ES-I3 (cell line): ENCODE data around the gene SLC28A1.

Experiments
- H3K36me3 ChIP-seq: 2 replicates; pipeline ENCODE4 v1.6.1; 2013; ENCODE audit warnings: mild to moderate bottlenecking, low read length, control low read depth, moderate library complexity; ENCODE audit not compliant: insufficient read depth
- H3K4me1 ChIP-seq: 2 replicates; pipeline ENCODE4 v1.6.1; 2013; ENCODE audit warnings: mild to moderate bottlenecking, control low read depth, low read length; ENCODE audit not compliant: insufficient read depth
- H3K9ac ChIP-seq: 2 replicates; pipeline ENCODE4 v1.6.1; 2013; ENCODE audit warnings: low read depth, mild to moderate bottlenecking, low read length, moderate library complexity
- H3K9me3 ChIP-seq: 2 replicates; pipeline ENCODE4 v1.6.1; 2013; ENCODE audit warnings: mild to moderate bottlenecking, low read length, moderate library complexity; ENCODE audit not compliant: control insufficient read depth, insufficient read depth

The SLC28A1 gene

DNA sequence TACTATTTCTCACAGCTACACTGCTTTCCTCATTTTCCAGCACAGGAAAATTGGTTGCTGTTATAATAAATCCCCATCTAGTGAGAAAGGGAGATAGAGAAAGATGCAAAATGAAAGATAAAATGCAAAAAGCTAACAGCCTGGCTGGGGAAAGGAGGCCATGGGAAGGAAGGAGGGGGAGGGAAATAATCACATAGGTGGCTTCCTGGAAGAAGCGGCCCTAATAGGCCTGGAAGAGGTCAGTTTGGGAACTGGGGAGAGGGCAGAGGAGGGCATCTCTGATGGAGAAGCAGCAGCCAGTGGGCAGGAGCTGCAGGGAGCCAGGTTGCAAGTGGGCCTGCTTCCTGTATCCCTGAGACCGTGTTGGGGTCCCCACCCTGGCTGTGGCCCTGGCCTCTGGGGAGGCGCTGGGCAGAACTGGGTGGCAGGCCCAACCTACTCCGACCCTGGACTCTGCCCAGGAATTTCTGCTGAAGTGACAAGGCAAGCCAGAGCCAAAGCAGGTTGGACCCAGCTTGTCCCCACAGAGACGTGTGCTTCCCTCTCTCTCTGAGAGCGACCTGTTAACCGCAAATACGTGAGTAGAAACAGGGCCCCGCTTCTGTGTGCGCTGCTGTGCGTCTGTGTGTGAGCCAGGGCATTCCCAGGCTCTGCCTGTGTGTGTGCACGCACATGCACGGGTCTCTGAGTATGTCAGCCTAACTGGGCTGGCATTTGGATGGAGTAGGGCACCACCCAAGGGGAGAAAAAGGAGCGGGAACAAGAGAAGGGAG, 1.9 kb downstream of the SLC28A1 start:
- H3K36me3 ChIP-seq, result no peaks in the 10 kb centered on the region
- no peaks in the 10 kb centered on the region for H3K9me3 ChIP-seq
- H3K4me1 ChIP-seq, result peaks cover 6% of the 10 kb centered on the region; the same call in 1 of the 2 replicates
- no peak overlapping the region for H3K9ac ChIP-seq

DNA sequence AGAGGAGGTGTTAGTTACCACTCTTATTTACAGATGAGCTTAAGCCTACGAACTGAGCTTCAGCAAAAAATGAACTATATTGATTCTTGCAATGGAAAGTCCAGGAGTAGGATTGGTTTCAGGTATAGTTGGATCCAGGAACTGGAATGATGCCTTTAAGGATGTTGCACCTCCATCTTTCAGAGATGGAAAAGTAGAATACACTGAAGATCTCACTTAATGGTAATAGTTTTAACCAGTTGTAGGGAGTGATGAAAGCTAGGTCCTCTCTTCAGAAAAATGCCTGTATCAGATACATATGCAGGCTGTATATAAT, 2.5 kb downstream of the SLC28A1 start:
- Histone ChIP-seq H3K4me1 (peaks cover 6% of the 10 kb centered on the region; the same call in 1 of the 2 replicates), H3K9me3 (no peaks in the 10 kb centered on the region), H3K36me3 (no peaks in the 10 kb centered on the region), H3K9ac (no peak overlapping the region)

DNA sequence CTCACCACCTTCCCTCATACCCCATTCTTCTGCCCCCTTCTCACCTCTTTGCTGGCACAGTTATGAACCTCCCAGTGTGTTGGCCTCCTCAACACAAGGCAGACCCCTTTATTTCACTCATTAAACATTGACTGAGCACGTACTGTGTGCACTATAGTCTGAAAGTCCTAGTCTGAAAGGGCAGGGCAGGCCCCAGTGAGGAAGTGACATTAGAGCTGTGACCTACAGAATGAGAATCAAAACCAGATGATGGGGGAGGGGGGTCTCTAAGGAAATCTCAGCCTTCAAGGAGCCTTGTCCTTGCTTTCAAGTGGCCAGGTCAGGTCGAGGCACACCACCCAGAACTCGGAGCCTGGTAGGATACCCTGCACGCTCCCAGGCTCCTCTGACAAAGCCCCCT, 3.5 kb downstream of the SLC28A1 start:
- Histone ChIP-seq H3K4me1 (peaks cover 6% of the 10 kb centered on the region; the same call in 1 of the 2 replicates), H3K36me3 (no peaks in the 10 kb centered on the region), H3K9ac (no peak overlapping the region), H3K9me3 (no peaks in the 10 kb centered on the region)

DNA sequence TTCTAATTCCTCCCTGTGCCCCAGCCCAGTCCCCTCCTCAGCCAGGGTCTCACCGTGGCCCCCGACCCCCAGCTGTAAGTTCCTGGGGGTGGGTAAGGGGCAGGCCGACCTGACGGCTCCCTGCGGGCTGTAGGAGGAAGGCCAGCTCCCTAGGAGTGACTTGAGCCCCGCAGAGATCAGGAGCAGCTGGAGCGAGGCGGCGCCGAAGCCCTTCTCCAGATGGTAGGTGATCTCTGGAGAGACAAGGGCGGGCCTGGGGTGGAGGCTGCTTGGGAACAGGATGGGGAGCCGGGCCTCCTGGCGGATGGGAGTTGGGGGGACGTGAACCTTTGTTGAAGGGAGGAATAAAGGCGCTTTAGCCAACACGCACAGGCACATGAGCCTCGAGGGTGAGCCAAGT, 4.2 kb downstream of the SLC28A1 start:
- Histone ChIP-seq H3K9ac (no peak overlapping the region), H3K9me3 (no peaks in the 10 kb centered on the region), H3K4me1 (peaks cover 6% of the 10 kb centered on the region; the same call in 1 of the 2 replicates), H3K36me3 (no peaks in the 10 kb centered on the region)

DNA sequence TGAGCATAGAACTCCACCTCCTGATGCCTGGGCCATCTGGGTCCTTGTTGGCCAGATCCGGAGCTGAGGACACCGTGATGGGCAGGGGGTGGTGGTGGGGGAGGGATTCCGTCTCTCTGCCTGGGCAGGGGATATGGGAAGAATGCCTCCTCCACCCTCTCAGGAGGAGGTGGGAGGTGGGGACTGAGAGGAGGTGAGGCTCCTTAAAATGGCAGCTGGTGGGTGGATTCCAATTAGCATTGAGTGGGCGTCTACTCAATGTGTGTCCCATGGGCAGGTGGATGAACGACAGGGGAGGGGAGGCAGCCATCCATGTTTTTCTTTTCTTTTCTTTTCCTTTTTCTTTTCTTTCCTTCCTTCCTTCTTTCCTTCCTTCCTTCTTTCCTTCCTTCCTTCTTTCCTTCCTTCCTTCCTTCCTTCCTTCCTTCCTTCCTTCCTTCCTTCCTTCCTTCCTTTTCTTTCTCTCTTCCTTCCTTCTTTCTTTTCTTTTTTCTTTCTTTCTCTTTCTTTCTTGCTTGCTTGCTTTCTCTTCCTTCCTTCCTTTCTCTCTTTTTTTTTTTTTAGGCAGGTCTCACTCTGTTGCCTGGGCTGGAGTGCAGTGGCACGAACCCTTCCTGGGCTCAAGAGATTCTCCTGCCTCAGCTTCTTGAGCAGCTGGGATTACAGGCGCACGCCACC, 5.0 kb downstream of the SLC28A1 start:
- Histone ChIP-seq H3K36me3 (no peaks in the 10 kb centered on the region), H3K4me1 (peaks cover 6% of the 10 kb centered on the region; the same call in 1 of the 2 replicates), H3K9me3 (no peaks in the 10 kb centered on the region), H3K9ac (no peak overlapping the region)

DNA sequence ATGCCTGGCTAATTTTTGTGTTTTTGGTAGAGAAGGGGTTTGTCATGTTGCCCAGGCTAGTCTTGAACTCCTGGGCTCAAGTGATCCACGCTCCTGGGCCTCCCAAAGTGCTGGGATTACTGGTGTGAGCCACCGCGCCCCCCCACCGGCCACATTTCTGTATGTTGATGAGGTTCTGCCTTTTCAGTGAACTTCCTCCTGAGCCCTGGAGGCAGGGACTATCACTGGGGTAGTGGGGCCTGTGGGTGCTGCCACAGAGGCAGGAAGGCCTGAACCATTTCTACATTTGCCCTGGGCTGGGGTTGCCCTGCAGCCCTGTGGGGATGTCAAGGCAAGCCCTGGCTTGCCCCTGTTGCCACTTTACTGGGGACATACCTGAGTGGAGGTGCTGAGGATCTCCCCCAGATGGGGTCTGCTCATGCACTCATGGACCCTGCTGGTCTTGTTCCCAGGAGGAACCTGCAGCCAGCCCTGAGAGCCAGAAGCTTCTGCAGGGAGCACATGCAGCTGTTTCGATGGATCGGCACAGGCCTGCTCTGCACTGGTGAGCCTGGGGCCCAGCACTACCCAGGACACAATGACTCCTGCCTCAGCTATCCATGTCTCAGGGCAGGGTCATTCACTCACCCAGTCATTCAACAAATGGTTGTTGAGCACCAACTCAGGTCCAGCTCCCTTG, 5.7 kb downstream of the SLC28A1 start:
- no peaks in the 10 kb centered on the region for H3K9me3 ChIP-seq
- no peak overlapping the region for H3K9ac ChIP-seq
- H3K36me3 ChIP-seq, result no peaks in the 10 kb centered on the region
- H3K4me1 ChIP-seq, result peaks cover 6% of the 10 kb centered on the region; the same call in 1 of the 2 replicates

DNA sequence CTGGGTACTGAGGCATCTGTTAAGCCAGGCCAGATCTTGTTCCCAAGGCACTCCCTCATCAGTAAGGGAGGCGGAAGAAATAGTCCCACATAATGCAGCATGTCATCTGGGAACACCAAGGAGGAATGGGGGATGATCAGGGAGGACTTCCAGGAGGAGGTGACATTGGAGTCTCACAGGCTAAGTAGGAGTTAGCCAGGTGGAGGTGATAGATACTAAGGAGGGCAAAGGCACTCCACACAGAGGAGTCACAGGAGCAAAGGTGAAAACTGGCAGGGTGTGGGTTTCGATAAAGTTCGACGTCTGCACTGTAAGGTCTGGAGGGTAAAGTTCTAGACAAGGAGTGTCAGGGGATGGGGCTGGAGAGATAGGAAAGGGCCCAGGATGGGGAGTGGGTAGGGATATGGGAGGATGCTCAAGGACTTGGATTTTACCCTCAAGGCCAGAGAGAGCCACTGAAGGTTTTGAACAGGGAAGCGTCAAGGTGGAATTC, 6.3 kb downstream of the SLC28A1 start:
- no peak overlapping the region for H3K9ac ChIP-seq
- no peaks in the 10 kb centered on the region for H3K36me3 ChIP-seq
- peaks cover 6% of the 10 kb centered on the region; the same call in 1 of the 2 replicates for H3K4me1 ChIP-seq
- no peaks in the 10 kb centered on the region for H3K9me3 ChIP-seq

DNA sequence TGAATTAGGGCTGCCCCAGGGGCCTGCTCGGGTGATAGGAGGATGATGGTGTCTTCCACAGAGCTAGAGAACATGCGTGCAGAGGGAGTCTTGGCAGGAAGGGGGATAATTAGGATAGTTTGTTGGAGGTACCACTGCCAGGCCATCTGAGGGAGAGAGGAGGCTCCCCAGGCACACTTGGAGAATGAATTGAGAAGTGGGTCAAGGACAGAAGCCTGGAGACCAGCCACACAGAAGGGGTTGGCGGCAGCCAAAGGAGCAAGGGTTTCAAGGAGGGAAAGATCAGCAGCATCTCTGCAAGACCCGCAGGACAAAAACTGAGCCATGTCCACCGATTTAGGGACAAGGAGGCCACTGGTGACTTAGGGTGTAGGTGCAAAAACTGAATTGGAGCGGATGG, 6.9 kb downstream of the SLC28A1 start:
- peaks cover 6% of the 10 kb centered on the region; the same call in 1 of the 2 replicates for H3K4me1 ChIP-seq
- no peaks in the 10 kb centered on the region for H3K9me3 ChIP-seq
- H3K9ac ChIP-seq, result no peak overlapping the region
- no peaks in the 10 kb centered on the region for H3K36me3 ChIP-seq

DNA sequence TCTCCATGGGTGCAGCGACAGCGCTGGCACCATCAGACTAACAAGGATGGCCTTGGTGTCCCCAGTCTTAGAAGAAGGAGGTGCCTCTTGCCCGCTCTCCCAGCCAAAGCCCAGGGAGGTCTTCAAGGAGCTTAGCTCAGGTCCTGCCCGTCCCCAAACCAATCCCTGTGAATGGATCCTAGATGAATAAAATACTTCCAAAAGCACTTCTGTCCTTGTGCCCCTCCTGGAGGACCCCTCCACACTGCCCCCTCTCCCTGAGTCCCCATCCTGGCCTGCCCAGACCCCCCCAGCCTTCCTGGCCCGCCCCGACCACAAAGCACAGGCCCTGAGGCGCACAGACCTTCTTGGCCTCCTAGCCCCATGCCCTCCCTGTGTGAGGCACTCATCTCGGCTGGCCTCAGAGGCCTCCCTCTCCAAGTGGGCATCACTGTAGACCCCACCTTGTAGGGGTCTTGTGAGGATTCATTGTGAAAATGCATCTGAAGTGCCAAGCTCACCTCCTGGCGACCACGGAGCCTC, 8.4 kb downstream of the SLC28A1 start:
- Histone ChIP-seq H3K9me3 (no peaks in the 10 kb centered on the region), H3K4me1 (peaks cover 6% of the 10 kb centered on the region; the same call in 1 of the 2 replicates), H3K36me3 (no peaks in the 10 kb centered on the region), H3K9ac (no peak overlapping the region)

DNA sequence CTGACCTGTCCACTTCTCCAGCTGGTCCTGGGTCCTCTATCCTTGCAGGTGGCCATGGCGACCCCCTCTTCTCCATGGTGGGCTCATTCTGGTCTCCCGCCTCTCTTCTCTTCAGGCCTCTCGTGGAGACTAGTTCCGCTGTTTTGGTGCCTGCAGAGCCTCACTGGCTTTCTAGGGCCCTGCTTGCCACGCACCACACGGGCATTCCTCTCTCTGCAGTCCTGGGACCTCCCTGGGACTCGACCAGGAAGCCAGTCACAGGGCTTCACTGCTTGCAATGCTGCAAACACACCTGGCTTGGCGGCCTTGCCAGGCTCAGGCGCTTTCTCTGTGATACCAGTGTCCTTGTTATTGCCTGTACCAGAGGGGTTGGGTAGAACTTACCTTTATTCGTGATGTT, 9.1 kb downstream of the SLC28A1 start:
- Histone ChIP-seq H3K9ac (no peak overlapping the region), H3K9me3 (no peaks in the 10 kb centered on the region), H3K4me1 (peaks cover 6% of the 10 kb centered on the region; the same call in 1 of the 2 replicates), H3K36me3 (no peaks in the 10 kb centered on the region)

DNA sequence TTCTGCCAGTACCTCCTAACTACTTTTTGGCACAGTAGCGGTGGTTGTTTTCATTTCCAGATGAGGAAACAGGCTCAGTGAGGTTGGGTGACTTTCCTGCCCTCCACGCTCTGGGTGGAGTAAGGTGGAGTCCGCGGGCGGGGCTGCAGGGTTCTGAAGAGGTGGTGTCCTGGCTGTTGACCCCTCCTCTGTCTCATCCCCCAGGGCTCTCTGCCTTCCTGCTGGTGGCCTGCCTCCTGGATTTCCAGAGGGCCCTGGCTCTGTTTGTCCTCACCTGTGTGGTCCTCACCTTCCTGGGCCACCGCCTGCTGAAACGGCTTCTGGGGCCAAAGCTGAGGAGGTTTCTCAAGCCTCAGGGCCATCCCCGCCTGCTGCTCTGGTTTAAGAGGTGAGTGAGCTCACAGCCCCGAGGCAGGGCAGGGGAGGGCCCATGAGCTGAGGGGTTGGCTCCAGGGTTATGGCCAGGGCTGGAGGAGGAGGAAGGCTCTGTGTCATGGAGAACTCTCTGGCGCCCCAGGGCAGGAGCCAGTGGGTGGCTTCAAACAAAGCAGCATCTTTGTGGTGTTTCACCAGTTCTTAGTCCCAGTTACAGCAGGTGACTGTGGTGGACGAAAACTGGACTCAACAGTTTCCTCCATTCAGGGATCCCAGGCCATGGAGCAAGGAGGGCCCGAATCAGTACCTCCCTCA, 10.4 kb downstream of the SLC28A1 start:
- Histone ChIP-seq H3K4me1 (no peaks in the 10 kb centered on the region), H3K9ac (no peak overlapping the region), H3K9me3 (no peaks in the 10 kb centered on the region), H3K36me3 (no peaks in the 10 kb centered on the region)

DNA sequence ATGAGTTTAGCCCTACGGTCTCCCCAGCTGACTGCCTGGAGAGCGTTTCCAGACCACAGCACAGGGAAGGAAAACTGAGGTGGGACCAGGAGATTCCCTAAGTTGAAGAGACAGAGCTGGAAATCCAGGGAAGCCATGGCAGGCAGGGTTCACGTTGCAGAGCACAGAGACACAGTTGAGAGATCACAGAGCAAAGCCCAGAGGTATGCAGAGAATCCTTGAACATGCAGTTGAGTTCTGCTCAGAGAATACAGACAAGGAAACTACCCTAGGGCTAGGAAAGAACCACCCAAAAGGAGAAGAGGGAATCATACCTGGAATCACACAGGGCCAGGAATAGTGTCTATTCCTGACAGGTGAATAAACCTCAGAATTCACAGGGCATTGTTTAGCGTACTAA, 14.3 kb downstream of the SLC28A1 start:
- Histone ChIP-seq H3K9me3 (no peaks in the 10 kb centered on the region), H3K36me3 (no peaks in the 10 kb centered on the region), H3K9ac (no peak overlapping the region), H3K4me1 (no peaks in the 10 kb centered on the region)

DNA sequence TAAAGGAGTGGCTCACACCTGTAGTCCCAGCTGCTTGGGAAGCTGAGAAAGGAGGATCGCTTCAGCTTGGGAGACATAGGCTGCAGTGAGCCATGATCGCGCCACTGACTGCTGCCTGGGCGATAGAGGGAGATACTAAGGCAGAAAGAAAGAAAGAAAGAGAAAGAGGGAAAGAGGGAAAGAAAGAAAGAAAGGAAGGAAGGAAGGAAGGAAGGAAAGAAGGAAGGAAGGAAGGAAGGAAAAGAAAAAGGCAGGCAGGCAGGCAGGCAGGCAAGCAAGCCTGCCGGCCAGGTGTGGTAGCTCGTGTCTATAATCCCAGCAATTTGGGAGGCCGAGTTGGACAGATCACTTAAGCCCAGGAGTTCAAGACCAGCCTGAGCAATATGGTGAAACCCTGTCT, 15.3 kb downstream of the SLC28A1 start:
- Histone ChIP-seq H3K9ac (no peak overlapping the region), H3K9me3 (no peaks in the 10 kb centered on the region), H3K4me1 (no peaks in the 10 kb centered on the region), H3K36me3 (no peaks in the 10 kb centered on the region)

DNA sequence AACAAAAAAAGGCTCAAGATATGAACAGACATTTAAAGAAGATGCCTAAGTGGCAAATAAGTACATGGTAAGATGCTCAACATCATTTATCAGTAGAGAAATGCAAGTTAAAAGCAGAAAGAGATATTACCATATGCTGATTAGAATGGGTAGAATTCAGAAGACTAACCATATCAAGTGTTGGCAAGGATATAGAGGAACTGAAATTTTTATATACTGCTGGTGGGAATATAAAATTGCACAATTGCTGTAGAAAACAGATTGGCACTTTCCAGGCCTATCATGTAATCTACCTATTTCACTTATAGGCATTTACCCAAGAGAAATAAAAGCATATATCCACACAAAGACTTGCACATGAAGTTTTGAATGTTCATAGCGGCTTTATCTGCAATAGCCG, 17.1 kb downstream of the SLC28A1 start:
- H3K9ac ChIP-seq, result no peak overlapping the region
- no peaks in the 10 kb centered on the region for H3K36me3 ChIP-seq
- H3K9me3 ChIP-seq, result no peaks in the 10 kb centered on the region
- no peaks in the 10 kb centered on the region for H3K4me1 ChIP-seq
